IPS-20b (cell line): ENCODE results near the gene ARID3C.

Experiments
- H3K27ac ChIP-seq: one replicate; pipeline ENCODE4 v1.5.1; 2013; ENCODE audit warnings: low read length
- H3K27me3 ChIP-seq: 2 replicates; pipeline ENCODE4 v1.6.1; 2013; ENCODE audit warnings: mild to moderate bottlenecking, low read length, inconsistent platforms; ENCODE audit not compliant: insufficient read depth
- H3K36me3 ChIP-seq: 2 replicates; pipeline ENCODE4 v1.6.1; 2013; ENCODE audit warnings: low read depth, mild to moderate bottlenecking, inconsistent platforms, low read length, moderate library complexity; ENCODE audit not compliant: insufficient read depth
- H3K4me1 ChIP-seq: 2 replicates; pipeline ENCODE4 v1.6.1; 2013; ENCODE audit warnings: mild to moderate bottlenecking, control low read depth, inconsistent platforms, low read length, moderate library complexity; ENCODE audit not compliant: insufficient read depth
- H3K4me3 ChIP-seq: 2 replicates; pipeline ENCODE4 v1.5.1; 2013; ENCODE audit warnings: mild to moderate bottlenecking, low read length, inconsistent platforms
- H3K9ac ChIP-seq: 2 replicates; pipeline ENCODE4 v1.6.1; 2013; ENCODE audit warnings: low read depth, mild to moderate bottlenecking, inconsistent platforms, low read length, moderate library complexity
- H3K9me3 ChIP-seq: 2 replicates; pipeline ENCODE4 v1.6.1; 2013; ENCODE audit warnings: mild to moderate bottlenecking, low read depth, low read length, inconsistent platforms; ENCODE audit not compliant: insufficient read depth

ARID3C gene

GRCh38 chr9:34635556-34635955 is 6.7 kb upstream of the ARID3C start:
- H3K4me3 ChIP-seq, result no peak overlapping the region
- peaks cover 11% of the 10 kb centered on the region for H3K36me3 ChIP-seq
- no peak overlapping the region for H3K9ac ChIP-seq
- peaks cover 6% of the 10 kb centered on the region; the same call in 1 of the 2 replicates for H3K4me1 ChIP-seq
- H3K27me3 ChIP-seq, result peaks cover 39% of the 10 kb centered on the region
- H3K9me3 ChIP-seq, result no peaks in the 10 kb centered on the region
- H3K27ac ChIP-seq, result no peak overlapping the region

GRCh38 chr9:34634551-34635248 is 5.8 kb upstream of the ARID3C start:
- H3K36me3 ChIP-seq, result peaks cover 11% of the 10 kb centered on the region
- H3K27me3 ChIP-seq, result peaks cover 48% of the 10 kb centered on the region
- H3K4me1 ChIP-seq, result peaks cover 6% of the 10 kb centered on the region; the same call in 1 of the 2 replicates
- no peak overlapping the region for H3K4me3 ChIP-seq
- no peak overlapping the region for H3K27ac ChIP-seq
- no peaks in the 10 kb centered on the region for H3K9me3 ChIP-seq
- no peak overlapping the region for H3K9ac ChIP-seq

- no peak overlapping the region for H3K9ac ChIP-seq
- H3K36me3 ChIP-seq, result peaks cover 11% of the 10 kb centered on the region
- H3K27ac ChIP-seq, result no peak overlapping the region
- peaks cover 6% of the 10 kb centered on the region; the same call in 1 of the 2 replicates for H3K4me1 ChIP-seq
- H3K9me3 ChIP-seq, result no peaks in the 10 kb centered on the region
- H3K4me3 ChIP-seq, result no peak overlapping the region
- H3K27me3 ChIP-seq, result peaks cover 55% of the 10 kb centered on the region
Measured at GRCh38 chr9:34633851-34634550, 5.1 kb upstream of the ARID3C start.

- no peak overlapping the region for H3K27ac ChIP-seq
- H3K27me3 ChIP-seq, result peaks cover 58% of the 10 kb centered on the region
- H3K4me1 ChIP-seq, result peaks cover 4% of the 10 kb centered on the region; the same call in 1 of the 2 replicates
Measured at GRCh38 chr9:34633166-34633565, 4.3 kb upstream of the ARID3C start.

GRCh38 chr9:34630402-34631154 is 1.7 kb upstream of the ARID3C start:
- peaks cover 9% of the 10 kb centered on the region for H3K36me3 ChIP-seq
- H3K27me3 ChIP-seq, result peaks cover 75% of the 10 kb centered on the region
- no peak overlapping the region for H3K9ac ChIP-seq
- no peak overlapping the region for H3K4me3 ChIP-seq
- no peaks in the 10 kb centered on the region for H3K9me3 ChIP-seq
- 0 out of 2 replicates have a peak, but pooled peaks cover 3% of the 10 kb centered on the region for H3K4me1 ChIP-seq
- no peak overlapping the region for H3K27ac ChIP-seq

More at GRCh38 chr9:34633166-34633565, 4.3 kb upstream of the ARID3C start:
- no peaks in the 10 kb centered on the region for H3K9me3 ChIP-seq
- no peak overlapping the region for H3K9ac ChIP-seq
- H3K4me3 ChIP-seq, result no peak overlapping the region
- H3K36me3 ChIP-seq, result peaks cover 11% of the 10 kb centered on the region

GRCh38 chr9:34629491-34629808 is 584 bp upstream of the ARID3C start:
- Histone ChIP-seq H3K36me3 (no peaks in the 10 kb centered on the region), H3K27me3 (peaks cover 86% of the 10 kb centered on the region), H3K4me3 (peak overlapping the region; percentile 54), H3K27ac (no peak overlapping the region), H3K9me3 (no peaks in the 10 kb centered on the region), H3K4me1 (peaks cover 3% of the 10 kb centered on the region; the same call in 1 of the 2 replicates), H3K9ac (no peak overlapping the region)

- peaks cover 5% of the 10 kb centered on the region; the same call in 1 of the 2 replicates for H3K4me1 ChIP-seq
- no peaks in the 10 kb centered on the region for H3K9me3 ChIP-seq
- no peak overlapping the region for H3K9ac ChIP-seq
- no peaks in the 10 kb centered on the region for H3K36me3 ChIP-seq
- no peak overlapping the region for H3K27ac ChIP-seq
- H3K27me3 ChIP-seq, result peaks cover 100% of the 10 kb centered on the region
- H3K4me3 ChIP-seq, result peak overlapping the region; percentile 54
Measured at GRCh38 chr9:34627716-34628655, 880 bp downstream of the ARID3C start.

- no peak overlapping the region for H3K27ac ChIP-seq
- H3K36me3 ChIP-seq, result no peaks in the 10 kb centered on the region
- H3K27me3 ChIP-seq, result peaks cover 86% of the 10 kb centered on the region
- no peaks in the 10 kb centered on the region for H3K9me3 ChIP-seq
- no peak overlapping the region; the same call in 1 of the 2 replicates for H3K9ac ChIP-seq
- no peak overlapping the region for H3K4me3 ChIP-seq
- H3K4me1 ChIP-seq, result peaks cover 5% of the 10 kb centered on the region; the same call in 1 of the 2 replicates
Measured at GRCh38 chr9:34625186-34625486, 3.7 kb downstream of the ARID3C start.

GRCh38 chr9:34624475-34625185 is 4.2 kb downstream of the ARID3C start:
- Histone ChIP-seq H3K4me3 (peak overlapping the region; percentile 47; the same call in 1 of the 2 replicates), H3K9me3 (no peaks in the 10 kb centered on the region), H3K4me1 (peaks cover 6% of the 10 kb centered on the region; the same call in 1 of the 2 replicates), H3K9ac (peak overlapping the region; percentile 48; the same call in 1 of the 2 replicates), H3K36me3 (no peaks in the 10 kb centered on the region), H3K27me3 (peaks cover 80% of the 10 kb centered on the region), H3K27ac (no peak overlapping the region)

- H3K36me3 ChIP-seq, result no peaks in the 10 kb centered on the region
- H3K27me3 ChIP-seq, result peaks cover 70% of the 10 kb centered on the region
- peaks cover 8% of the 10 kb centered on the region; the same call in 1 of the 2 replicates for H3K4me1 ChIP-seq
- H3K9ac ChIP-seq, result no peak overlapping the region
- no peak overlapping the region for H3K4me3 ChIP-seq
- no peak overlapping the region for H3K27ac ChIP-seq
- H3K9me3 ChIP-seq, result no peaks in the 10 kb centered on the region
Measured at GRCh38 chr9:34623374-34624235, 5.3 kb downstream of the ARID3C start.
